Activated naive CD8-positive, alpha-beta T cell treated with anti-CD3 and anti-CD28 coated beads, Interleukin-2, amount 50 U/mL, for 24 hours (primary cell): ENCODE measurements around the gene DHRS1.

Source experiments
- ATAC-seq: fragments of 150-1000 bp; cut with Tn5 transposase; one replicate; pipeline ENCODE4 v1.10.0; 2021
- DNase-seq: peaks from one replicate; pipeline ENCODE4 v3.0.0; 2021
- H3K27ac Mint-ChIP-seq: one replicate; pipeline ENCODE4 v1.8.0; 2021; ENCODE audit warnings: mild to moderate bottlenecking, mixed read lengths
- H3K27me3 Mint-ChIP-seq: one replicate; pipeline ENCODE4 v1.8.0; 2021; ENCODE audit warnings: mixed read lengths
- H3K36me3 Mint-ChIP-seq: one replicate; pipeline ENCODE4 v1.8.0; 2021; ENCODE audit warnings: low read depth, mixed read lengths
- H3K4me1 Mint-ChIP-seq: one replicate; pipeline ENCODE4 v1.8.0; 2021; ENCODE audit warnings: mixed read lengths
- H3K4me3 Mint-ChIP-seq: one replicate; pipeline ENCODE4 v1.8.0; 2021; ENCODE audit warnings: mild to moderate bottlenecking, moderate library complexity, mixed read lengths
- H3K9me3 Mint-ChIP-seq: one replicate; pipeline ENCODE4 v1.8.0; 2021; ENCODE audit warnings: mixed read lengths

The DHRS1 gene

DNA sequence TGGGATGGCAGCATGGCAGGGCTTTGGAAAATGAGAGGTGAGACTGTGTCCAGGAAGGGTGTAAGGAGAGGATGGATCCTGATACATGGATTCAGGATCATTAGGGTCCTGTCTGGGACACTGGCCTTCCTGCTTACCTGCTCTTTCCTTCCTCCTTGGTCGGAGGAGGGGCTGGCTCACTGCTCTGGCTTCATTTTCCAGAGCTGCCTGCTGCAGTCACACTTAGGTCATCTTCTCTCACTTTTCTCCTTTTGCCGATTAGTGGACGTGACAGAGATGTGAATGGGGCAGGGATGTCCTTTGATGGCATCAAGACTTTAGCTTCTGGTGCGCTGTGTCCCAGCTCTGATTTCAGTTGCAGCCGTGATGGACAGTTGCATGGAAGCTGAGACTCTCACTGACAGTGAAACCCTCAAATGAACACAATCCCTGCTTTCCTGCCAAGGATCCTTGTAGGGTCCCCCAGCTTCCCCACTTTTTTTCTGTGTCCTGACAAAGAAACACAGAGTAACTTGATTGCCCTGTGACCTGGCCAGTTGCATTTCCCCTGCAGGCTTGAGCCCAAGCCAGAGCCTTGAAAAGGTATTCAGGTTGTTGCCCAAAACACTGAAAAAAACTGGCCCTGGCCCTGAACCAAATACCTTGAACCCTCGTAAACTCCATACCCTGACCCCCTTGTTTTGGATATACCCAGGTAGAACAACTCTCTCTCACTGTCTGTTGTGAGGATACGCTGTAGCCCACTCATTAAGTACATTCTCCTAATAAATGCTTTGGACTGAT is 9.0 kb upstream of the DHRS1 start:
- Mint-ChIP-seq H3K27me3 (no peaks in the 10 kb centered on the region), H3K9me3 (no peaks in the 10 kb centered on the region), H3K36me3 (peaks cover 48% of the 10 kb centered on the region), H3K4me1 (peaks cover 50% of the 10 kb centered on the region), H3K27ac (no peak overlapping the region), H3K4me3 (no peak overlapping the region)
- ATAC-seq: no peak
- DNase-seq: no peak

DNA sequence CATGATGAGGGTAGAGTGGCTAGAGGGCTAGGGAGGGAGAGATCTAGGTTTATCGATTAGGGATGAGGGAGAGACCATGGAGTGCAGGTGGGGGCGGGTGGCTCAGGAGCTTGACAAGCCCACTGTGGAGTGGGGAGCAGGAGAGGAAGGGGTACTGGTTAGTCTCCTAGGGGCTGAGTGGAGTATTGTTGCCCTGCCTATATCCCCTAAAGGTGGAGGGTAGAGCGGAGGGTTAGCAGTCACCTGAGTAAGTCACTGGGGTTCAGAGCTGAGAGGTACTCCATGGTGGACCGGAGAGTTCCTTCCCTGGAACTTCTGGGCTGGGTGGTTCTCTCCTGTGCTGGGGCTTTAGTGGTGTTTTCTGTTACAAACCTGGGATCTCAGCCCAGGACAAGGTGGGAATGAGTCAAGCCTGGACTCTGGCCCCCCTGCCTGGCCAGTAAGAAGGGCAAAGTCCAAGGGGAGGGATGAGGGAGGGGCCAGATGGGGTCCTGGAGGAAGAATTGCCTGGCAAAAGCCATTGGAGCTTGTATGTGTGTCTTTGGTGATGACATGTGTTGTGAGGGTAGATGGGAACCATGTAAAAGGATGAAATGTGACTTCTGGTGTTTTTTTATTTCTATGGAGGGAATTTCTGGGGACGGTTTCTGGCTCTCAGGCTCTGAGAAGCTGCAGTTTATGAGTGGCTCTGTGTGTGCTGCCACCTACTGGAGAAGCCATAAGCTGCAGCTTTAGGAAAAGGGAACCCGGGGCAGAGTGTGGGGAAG is 8.2 kb upstream of the DHRS1 start, which contains the start of gene CIDEB:
Gene CIDEB (minus strand): TSS at position 403 of the 767 bp plus-strand sequence. CDS start 119 bp downstream, at position 284.
- no peak for ATAC-seq
- Mint-ChIP-seq H3K9me3 (no peaks in the 10 kb centered on the region), H3K36me3 (peaks cover 51% of the 10 kb centered on the region), H3K4me1 (peaks cover 42% of the 10 kb centered on the region), H3K27me3 (no peaks in the 10 kb centered on the region), H3K27ac (peak within 1 kb of the TSS; percentile 4), H3K4me3 (no peak within 1 kb of the TSS)
- peak; percentile 71 for DNase-seq

DNA sequence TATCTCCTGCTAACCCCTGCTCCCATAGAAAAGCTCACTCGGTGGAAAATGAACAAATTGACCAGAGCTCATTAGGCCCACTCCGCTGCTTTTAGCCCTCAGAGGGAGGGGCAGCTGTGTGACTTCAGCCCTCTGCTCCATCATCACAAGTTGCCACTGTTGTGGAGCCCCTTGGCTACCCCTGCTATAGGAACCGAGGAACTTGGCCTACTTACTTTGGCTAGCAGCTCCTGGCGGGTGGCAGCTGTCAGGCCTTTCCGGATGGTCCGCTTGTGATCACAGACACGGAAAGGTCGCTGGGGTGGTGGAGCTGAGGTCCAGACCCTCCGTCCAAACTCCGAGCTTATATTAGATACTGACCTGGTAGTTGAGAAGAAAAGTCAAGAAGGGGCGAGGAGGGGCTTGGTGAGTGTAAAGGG is 7.6 kb upstream of the DHRS1 start:
- ATAC-seq (no peak), DNase-seq (no peak)
- no peaks in the 10 kb centered on the region for H3K27me3 Mint-ChIP-seq
- peaks cover 36% of the 10 kb centered on the region for H3K4me1 Mint-ChIP-seq
- no peak overlapping the region for H3K4me3 Mint-ChIP-seq
- no peaks in the 10 kb centered on the region for H3K9me3 Mint-ChIP-seq
- H3K27ac Mint-ChIP-seq: no peak overlapping the region
- H3K36me3 Mint-ChIP-seq: peaks cover 51% of the 10 kb centered on the region

DNA sequence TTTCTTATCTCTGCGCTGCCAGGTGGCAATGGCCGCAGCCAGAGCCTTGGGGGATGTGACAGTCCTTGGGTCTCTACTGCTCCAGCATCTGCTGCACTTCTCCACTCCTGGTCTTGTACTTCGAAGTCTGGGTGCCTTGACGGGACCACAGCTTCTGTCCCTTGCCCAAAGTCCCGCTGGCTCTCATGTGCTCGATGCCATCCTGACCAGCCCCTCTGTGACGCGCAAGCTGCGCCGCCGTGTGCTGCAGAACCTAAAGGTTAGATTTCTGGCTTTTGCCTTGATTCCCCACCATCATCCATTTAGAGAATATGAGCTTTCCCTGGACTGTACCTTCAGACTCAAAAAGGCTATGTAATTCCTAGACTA is 4.4 kb upstream of the DHRS1 start:
- no peak overlapping the region for H3K27ac Mint-ChIP-seq
- no peak for DNase-seq
- H3K4me3 Mint-ChIP-seq: no peak overlapping the region
- H3K36me3 Mint-ChIP-seq: peaks cover 60% of the 10 kb centered on the region
- ATAC-seq: no peak
- H3K9me3 Mint-ChIP-seq: no peaks in the 10 kb centered on the region
- peaks cover 37% of the 10 kb centered on the region for H3K4me1 Mint-ChIP-seq
- no peaks in the 10 kb centered on the region for H3K27me3 Mint-ChIP-seq

DNA sequence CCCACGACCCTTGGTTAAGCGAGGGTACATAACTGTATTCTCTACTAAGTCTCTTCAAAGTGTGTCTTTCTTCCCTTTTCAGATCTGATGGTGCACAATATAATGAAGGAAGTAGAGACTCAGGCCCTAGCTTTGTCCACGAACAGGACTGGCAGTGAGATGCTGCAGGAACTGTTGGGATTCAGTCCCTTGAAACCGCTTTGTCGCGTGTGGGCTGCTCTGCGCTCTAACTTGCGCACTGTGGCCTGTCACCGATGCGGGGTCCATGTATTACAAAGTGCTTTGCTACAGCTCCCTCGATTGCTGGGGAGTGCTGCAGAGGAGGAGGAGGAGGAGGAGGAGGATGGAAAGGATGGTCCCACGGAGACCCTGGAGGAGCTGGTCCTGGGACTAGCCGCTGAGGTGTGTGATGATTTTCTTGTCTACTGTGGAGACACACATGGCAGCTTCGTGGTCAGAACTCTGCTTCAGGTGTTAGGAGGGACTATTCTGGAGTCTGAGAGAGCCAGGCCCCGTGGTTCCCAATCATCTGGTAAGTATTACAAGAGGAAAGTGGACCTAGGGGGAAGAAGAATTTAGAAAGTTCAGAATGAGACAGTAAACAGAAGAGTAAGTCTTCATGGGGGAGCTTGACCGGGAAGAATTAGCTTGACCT is 873 bp upstream of the DHRS1 start:
- H3K4me3 Mint-ChIP-seq: peak overlapping the region; percentile 92
- H3K4me1 Mint-ChIP-seq: peaks cover 55% of the 10 kb centered on the region
- H3K9me3 Mint-ChIP-seq: no peaks in the 10 kb centered on the region
- no peaks in the 10 kb centered on the region for H3K27me3 Mint-ChIP-seq
- ATAC-seq: no peak
- peak overlapping the region; percentile 91 for H3K27ac Mint-ChIP-seq
- DNase-seq: no peak
- H3K36me3 Mint-ChIP-seq: peaks cover 36% of the 10 kb centered on the region

DNA sequence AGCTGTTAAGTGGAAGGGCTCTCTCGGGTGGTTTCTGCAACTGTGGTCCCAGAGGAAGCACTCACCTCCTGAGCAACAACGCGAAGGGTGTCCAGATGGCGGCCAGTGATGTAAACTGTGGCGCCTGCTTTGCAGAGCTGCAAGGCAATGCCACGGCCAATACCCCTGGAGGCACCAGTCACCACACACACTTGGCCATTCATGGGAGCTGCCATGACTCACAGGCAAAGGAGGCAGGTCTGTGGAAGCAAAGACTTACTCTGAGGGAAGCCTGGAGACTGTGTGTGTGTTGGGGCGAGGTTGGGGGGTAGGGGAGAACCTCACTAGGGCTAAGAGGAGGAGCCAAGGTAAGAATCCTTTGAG is 707 bp downstream of the DHRS1 start:
- Mint-ChIP-seq H3K4me3 (peak overlapping the region; percentile 92), H3K36me3 (peaks cover 25% of the 10 kb centered on the region), H3K27ac (peak overlapping the region; percentile 91), H3K9me3 (no peaks in the 10 kb centered on the region), H3K4me1 (peaks cover 55% of the 10 kb centered on the region), H3K27me3 (no peaks in the 10 kb centered on the region)
- ATAC-seq: peak; percentile 5
- DNase-seq: no peak

DNA sequence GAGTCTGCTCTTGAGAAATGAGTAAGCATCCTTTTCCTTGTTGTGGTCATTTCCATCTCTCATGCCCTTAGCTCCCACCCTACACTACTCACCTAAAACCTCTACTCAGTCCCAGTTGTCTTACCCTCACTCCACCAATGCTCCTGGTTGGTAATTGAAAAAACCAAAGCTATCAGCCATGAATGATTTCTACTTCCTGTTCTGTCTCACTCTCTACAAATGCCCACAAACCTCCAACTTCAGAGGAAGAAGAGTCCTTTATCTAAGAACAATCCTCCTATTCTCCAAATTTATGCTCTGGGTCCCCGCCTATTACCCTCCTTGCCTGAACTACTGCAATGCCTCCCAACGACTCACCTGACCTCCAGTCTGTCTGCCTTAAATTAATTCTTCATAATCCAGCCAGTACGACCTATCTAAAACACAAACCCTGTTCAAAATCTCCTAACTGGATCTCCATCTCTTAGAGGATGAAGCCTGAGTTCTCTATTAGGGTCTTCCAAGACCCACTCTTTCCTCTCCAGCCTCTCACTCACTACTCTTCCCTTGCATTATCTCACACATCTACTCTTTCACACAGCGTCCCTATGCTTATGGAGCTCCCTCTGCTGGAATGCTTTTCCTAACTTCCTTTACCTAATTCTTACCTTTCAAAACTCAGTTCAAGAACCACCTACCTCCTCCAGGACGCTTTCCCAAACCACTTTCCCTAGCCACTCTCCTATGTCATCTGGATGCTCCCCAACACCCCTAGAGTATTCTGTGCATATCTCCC is 2.2 kb downstream of the DHRS1 start:
- DNase-seq (no peak), ATAC-seq (peak; percentile 30)
- peaks cover 18% of the 10 kb centered on the region for H3K36me3 Mint-ChIP-seq
- no peak overlapping the region for H3K4me3 Mint-ChIP-seq
- no peaks in the 10 kb centered on the region for H3K27me3 Mint-ChIP-seq
- no peaks in the 10 kb centered on the region for H3K9me3 Mint-ChIP-seq
- peaks cover 55% of the 10 kb centered on the region for H3K4me1 Mint-ChIP-seq
- peak overlapping the region; percentile 82 for H3K27ac Mint-ChIP-seq

DNA sequence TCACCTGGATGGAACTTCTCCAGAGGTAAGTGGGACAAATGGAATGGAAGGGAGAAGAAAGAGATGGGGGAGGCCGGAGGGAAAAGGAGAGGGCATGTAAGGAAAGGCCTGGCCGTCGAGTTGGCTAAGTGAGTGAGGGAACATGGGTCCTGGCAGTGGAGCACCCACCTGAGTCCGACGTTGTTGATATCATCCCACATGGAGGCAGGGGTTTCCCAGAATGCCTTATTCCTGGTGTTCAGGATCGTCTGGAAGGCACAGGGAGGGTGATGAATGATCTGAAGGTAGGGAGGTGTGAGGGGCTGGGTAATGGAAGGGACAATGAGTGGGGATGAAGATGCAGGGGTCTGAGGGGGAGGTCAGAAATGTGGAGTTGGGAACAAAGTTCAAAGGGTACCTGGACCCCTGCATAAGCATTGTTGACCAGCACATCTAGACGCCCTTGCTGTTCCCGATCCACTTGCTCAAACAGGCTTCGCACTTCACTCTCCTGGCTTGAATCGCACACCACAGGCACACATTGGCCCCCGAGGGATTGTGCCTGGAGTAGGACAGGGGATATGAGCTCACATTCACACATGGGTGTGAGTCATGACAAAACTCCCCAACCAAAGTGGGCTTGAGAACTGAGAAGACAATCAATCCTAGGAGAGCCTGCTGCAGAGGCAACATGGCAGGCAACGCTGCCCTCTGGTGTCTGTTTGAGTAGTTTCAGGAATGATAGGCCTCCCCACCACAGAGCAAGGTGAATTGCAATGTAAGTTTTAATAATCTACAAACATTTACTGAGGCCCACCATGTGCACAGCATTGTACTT is 3.0 kb downstream of the DHRS1 start:
- Mint-ChIP-seq H3K36me3 (peaks cover 20% of the 10 kb centered on the region), H3K9me3 (no peaks in the 10 kb centered on the region), H3K27me3 (no peaks in the 10 kb centered on the region), H3K4me1 (peaks cover 56% of the 10 kb centered on the region), H3K4me3 (peak overlapping the region; percentile 35), H3K27ac (peak overlapping the region; percentile 82)
- ATAC-seq: peak; percentile 93
- peak; percentile 73 for DNase-seq

DNA sequence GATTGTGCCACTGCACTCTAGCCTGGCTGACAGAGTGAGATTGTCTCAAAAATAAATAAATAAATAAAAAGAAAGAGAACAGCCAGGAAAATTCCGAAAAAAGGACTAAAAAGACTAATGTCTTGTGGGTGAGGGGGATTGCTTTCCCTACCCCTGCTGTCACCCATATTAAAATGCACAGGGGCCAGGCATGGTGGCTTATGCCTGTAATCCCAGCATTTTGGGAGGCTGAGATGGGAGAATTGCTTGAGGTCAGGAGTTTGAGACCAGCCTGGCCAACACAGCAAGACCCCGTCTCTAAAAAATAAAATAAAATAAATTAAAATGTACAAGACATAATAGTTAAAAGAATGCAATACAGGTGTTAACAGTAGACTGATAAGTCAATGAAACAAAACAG is 6.1 kb downstream of the DHRS1 start:
- ATAC-seq (no peak), DNase-seq (no peak)
- Mint-ChIP-seq H3K27me3 (no peaks in the 10 kb centered on the region), H3K27ac (no peak overlapping the region), H3K9me3 (no peaks in the 10 kb centered on the region), H3K4me3 (no peak overlapping the region), H3K36me3 (peaks cover 30% of the 10 kb centered on the region), H3K4me1 (peaks cover 58% of the 10 kb centered on the region)

DNA sequence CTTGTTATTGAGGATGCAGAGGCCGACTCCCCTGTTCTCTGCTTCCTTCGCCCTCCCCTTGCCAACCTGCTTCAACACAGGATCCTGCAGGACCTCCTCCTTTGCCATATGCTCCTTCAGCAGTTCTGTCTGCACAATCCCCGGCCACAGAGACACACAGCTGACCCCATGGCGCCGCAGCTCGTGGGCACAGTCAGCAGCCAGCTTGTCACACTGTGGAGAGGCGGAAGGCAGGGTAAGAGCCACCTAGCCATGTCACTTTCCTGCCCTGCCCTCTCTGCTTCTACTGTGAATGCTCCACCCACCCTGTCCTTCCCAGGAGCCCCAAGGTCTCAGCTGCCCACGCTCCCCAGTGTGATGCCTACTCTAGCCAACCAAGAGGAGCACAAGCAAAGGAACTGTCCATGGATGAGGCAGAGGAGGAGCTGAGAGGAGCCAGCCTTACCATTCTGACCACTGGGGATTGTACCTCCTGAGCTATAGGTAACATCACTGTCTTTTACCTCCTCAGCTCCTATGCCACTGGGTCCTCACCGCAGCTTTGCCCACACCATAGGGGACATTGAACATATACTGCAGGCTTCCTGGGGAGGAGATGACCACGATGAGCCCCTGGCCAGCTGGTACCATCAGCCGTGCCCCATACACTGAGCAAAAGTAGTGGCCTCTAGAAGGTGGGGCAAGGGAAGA is 7.3 kb downstream of the DHRS1 start:
- H3K9me3 Mint-ChIP-seq: no peaks in the 10 kb centered on the region
- ATAC-seq (no peak), DNase-seq (no peak)
- H3K36me3 Mint-ChIP-seq: peaks cover 32% of the 10 kb centered on the region
- peaks cover 3% of the 10 kb centered on the region for H3K27me3 Mint-ChIP-seq
- no peak overlapping the region for H3K27ac Mint-ChIP-seq
- no peak overlapping the region for H3K4me3 Mint-ChIP-seq
- H3K4me1 Mint-ChIP-seq: peaks cover 60% of the 10 kb centered on the region

DNA sequence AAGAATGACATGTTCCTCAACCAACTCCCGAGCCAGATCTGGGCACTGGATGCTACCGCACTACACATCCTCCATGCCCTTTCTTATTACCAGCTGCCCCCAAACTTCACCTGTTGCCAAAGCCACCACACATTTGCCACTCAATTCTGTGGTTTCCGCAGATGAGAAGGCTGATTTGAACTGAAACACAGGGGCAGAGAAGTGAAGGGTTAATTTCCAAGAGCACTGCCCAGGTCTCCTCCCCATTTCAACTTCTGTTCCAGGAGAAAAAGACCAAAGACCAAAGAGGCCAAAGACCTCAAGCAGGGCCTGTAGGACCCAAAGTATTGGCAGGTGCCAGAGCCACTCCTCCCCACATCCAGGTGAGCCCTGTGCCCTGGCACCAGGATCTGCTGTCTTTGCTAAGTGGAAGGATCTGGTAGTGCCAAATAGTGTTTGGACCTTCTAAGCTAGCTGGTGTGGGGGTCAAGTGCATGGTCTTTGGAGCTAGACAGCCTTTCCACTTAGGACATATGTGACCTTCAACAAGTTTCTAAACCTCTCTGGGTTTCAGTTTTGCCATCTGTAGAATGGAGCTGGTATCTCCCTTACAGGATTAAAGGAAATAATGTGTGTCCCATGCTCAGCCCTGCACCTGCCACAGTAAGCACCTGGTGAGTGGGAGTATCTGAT is 8.0 kb downstream of the DHRS1 start:
- no peaks in the 10 kb centered on the region for H3K9me3 Mint-ChIP-seq
- H3K4me1 Mint-ChIP-seq: peaks cover 53% of the 10 kb centered on the region
- H3K36me3 Mint-ChIP-seq: peaks cover 31% of the 10 kb centered on the region
- H3K27me3 Mint-ChIP-seq: peaks cover 3% of the 10 kb centered on the region
- H3K27ac Mint-ChIP-seq: no peak overlapping the region
- DNase-seq: no peak
- no peak for ATAC-seq
- H3K4me3 Mint-ChIP-seq: no peak overlapping the region

DNA sequence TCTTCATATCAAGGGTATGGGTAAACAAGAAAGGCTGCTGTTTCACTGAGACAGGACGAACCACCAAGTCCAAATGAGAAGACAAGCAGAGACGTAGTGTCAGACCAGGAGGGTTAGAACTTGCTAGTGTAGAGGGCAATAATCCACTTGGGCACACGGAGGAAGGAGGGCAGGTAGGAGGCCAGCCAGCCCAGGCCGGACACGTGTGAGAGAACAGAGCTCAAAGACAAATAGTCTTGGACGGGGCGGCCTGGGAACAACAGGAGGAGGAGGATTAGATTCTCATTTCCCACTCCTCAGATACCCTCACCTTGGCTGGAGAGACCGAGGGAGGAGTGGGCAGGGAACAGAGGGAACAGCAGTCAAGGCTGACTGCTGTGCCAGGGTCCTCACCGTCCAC is 8.8 kb downstream of the DHRS1 start:
- ATAC-seq: no peak

More for the DNA sequence above, 8.8 kb downstream of the DHRS1 start:
- DNase-seq: no peak
- Mint-ChIP-seq H3K36me3 (peaks cover 28% of the 10 kb centered on the region), H3K27ac (no peak overlapping the region), H3K27me3 (peaks cover 3% of the 10 kb centered on the region), H3K4me1 (peaks cover 49% of the 10 kb centered on the region), H3K4me3 (no peak overlapping the region), H3K9me3 (no peaks in the 10 kb centered on the region)
